NB4 (cell line): ENCODE data around the gene ADCY5.

ENCODE experiments used
- DNase-seq: peaks from one replicate; pipeline ENCODE4 v3.0.0; 2010; ENCODE audit warnings: low read depth
- H3K4me3 ChIP-seq: one replicate; pipeline ENCODE4 v1.5.1; 2011; ENCODE audit warnings: mild to moderate bottlenecking, low read depth, low read length, moderate library complexity
- CTCF ChIP-seq: IDR thresholded peaks from one replicate; pipeline ENCODE4 v1.5.1; 2012; ENCODE audit warnings: low read depth, low read length
- MAX ChIP-seq: IDR thresholded peaks from 2 replicates; pipeline ENCODE4 v1.6.1; 2011; ENCODE audit warnings: low read depth, low read length
- MYC ChIP-seq: IDR thresholded peaks from 2 replicates; pipeline ENCODE4 v1.6.1; 2011; ENCODE audit warnings: low read depth, low read length
- POLR2A ChIP-seq: IDR thresholded peaks from 2 replicates; pipeline ENCODE4 v1.6.1; 2011; ENCODE audit warnings: mild to moderate bottlenecking; ENCODE audit not compliant: insufficient read length; ENCODE audit errors: extremely low read depth

ADCY5 gene

DNA sequence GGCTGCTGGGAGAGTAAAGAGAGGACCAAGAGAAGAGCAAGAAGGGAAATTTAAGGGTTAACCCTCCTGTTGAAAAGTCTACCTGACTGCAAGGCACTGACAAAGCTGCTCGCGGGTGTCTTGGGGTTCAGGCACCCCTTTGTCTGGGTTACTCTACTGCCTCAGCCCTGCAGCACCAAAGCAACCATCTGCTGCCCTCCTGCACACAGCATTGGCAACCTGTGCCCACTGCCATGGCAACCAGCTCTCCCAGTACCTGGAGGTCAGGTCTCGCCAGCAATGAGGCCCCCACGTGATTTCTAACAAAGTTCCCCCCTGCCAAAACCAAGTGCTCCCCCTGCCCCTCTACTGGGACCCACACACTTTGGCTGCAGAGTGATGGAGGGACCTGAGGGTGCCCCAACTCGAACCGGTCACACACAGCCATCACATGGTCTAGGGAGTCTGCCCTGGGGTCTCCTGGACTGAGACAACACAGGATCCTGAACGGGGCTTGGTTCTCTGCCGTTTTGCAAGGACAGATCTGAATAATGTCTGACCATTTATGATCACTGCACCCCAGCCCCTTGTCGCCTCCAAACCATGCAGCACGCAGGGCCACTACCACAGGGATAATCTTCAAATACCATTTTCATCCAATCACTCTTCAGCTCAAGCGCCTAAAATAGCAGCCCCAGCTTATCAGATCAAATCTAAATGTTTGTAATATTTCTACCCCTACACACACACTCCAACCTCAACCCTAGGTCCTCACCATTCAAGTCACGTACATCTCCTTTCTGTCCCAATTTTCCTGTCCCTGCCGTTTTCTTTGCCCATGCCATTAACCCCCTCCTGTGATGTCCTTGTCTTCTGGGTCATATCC is 50.7 kb downstream of the ADCY5 start:
- DNase-seq: no peak
- no peak overlapping the region for H3K4me3 ChIP-seq
- TF ChIP-seq CTCF: no peak

- H3K4me3 ChIP-seq: no peak overlapping the region
- DNase-seq: no peak
- TF ChIP-seq POLR2A (no peak), MYC (no peak), CTCF (no peak), MAX (no peak)
These were observed 51.8 kb downstream of the ADCY5 start for GRCh38 chr3:123397050-123397590.

GRCh38 chr3:123396171-123397049 is 52.5 kb downstream of the ADCY5 start:
- no peak overlapping the region for H3K4me3 ChIP-seq
- no peak for TF ChIP-seq POLR2A
- TF ChIP-seq MAX: no peak
- no peak for TF ChIP-seq CTCF
- no peak for DNase-seq

- no peak for TF ChIP-seq CTCF
- no peak for TF ChIP-seq MYC
- no peak for TF ChIP-seq MAX
- TF ChIP-seq POLR2A: no peak
- H3K4me3 ChIP-seq: no peak overlapping the region
- no peak for DNase-seq
These were observed 53.7 kb downstream of the ADCY5 start for GRCh38 chr3:123395235-123395634.

DNA sequence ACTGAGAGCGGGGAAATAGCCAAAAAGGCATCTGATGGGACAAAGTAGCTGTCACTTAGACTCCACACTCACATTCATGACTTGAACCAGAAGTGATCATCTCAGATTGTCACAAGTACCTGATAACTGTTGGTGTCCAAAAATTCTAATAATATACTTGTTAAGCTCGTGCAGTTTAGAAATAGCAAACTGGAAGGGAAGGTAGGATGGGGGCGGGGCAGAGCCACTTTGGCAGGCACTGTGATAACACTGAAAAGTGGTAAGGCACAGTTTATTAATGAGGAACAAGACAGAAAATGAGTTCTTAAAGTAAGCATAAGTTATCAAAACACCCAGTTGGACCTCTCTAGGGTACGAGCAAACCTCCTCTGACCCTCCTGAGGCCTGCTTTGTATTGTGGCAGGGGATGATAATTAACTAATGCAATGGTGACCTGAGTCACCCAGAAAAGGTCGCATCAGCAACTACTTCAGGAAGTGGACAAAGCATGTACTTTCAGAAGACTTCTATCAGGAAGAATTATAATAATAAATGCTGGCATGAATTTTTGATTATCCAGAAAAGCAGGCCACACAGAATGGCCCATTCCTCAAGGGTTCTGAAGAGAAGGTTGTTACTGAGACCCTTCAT is 54.4 kb downstream of the ADCY5 start:
- TF ChIP-seq POLR2A: no peak
- TF ChIP-seq MAX: no peak
- no peak for TF ChIP-seq CTCF
- no peak for TF ChIP-seq MYC
- DNase-seq: no peak
- H3K4me3 ChIP-seq: no peak overlapping the region
